COR-L47 (cell line): ENCODE data around the gene ST7.
"Not testable (repeated sequence)": the region's sequence is repeated elsewhere in the genome, so short reads cannot be mapped to it uniquely, and the experiment has no call there.

Source experiments
- DNase-seq: peaks from one replicate; lab custom pipeline; 2025; lab: John Stamatoyannopoulos, UW

The ST7 gene

DNA sequence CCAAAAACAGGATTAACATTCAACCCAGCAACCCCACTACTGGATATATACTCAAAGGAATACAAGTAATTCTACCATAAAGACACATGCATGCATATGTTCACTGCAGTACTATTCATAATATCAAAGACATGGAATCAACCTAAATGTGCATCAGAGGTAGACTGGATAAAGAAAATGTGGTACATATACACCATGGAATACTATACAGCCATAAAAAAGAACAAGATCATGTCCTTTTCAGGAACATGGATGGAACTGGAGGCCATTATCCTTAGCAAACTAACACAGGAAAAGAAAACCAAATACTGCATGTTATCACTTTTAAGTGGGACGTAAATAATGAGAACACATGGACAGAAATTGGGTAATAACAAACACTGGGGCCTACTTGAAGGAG is 77.5 kb downstream of the ST7 start:
- not testable (repeated sequence) for DNase-seq

DNA sequence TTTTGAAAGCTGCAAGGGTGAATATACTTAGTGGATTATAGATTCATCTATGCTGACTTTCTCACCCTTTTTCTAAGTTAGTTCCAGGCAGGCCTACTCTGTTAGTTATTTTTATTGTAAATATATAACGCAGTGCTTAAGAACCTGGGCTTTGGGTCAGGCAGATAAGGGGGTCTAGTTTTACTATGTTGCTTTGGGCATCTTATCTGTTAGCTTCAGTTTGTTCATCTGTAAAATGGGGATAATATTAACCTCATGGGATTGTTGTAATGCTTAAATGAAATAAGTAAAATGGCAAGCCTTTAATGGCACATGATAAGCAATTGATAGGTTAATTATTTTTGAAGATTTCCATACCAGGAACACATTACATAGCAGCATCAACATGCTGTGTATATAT is 79.5 kb downstream of the ST7 start:
- no peak for DNase-seq

- peak; percentile 61 for DNase-seq
Observed at GRCh38 chr7:117034851-117035464, 81.7 kb downstream of the ST7 start.

- DNase-seq: no peak
Observed at GRCh38 chr7:117035465-117035862, 82.2 kb downstream of the ST7 start.

DNA sequence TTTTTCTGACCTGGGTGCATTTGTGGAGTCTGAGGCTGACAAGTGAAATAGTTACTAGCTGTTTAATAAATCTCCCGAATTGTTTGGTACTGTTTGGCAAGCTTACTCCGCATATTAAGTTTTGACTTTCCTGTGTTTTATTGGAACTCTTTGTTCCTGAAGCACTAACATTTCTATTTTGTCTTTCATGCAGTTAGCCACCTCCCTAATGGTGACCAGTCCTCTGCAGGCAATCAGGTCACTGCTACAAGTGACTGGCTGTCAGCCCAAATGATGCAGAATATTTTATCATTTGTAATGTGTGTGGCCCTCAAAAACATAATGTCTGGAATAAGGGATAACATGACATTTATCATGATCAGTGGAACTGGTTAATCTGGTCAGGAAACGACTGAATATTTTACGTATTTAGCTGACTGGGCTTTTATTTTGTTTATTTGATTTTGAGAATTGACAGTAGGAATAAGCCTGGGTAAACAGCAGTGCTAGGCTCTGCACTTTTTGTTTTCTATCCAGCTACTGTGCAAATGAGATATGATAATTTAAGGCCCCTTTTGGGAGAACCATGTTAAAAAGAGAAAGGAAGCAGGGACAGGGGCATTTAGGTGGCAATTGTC is 82.9 kb downstream of the ST7 start:
- no peak for DNase-seq

- DNase-seq: no peak
Observed at GRCh38 chr7:117036836-117037235, 83.5 kb downstream of the ST7 start.

DNA sequence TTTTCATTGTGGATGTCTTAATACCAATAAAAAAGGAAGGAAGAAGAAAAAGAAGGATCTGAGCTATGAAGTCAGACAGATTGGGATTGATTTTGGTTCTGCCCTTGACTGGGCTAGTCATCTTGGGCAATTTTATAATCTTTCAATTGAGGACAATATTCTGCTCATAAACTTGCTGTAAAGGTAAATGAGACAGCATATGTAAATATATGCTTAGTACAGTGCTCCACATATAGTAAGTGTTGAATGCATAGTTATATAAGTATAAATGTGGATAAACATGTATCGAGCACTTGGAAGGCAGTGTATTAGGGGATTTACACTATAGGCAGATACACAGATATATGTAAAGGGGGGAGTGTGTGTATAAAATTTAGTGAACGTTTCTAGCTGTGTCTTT is 85.1 kb downstream of the ST7 start:
- DNase-seq: no peak

- DNase-seq: no peak
Observed at GRCh38 chr7:117041007-117041406, 87.7 kb downstream of the ST7 start.

DNA sequence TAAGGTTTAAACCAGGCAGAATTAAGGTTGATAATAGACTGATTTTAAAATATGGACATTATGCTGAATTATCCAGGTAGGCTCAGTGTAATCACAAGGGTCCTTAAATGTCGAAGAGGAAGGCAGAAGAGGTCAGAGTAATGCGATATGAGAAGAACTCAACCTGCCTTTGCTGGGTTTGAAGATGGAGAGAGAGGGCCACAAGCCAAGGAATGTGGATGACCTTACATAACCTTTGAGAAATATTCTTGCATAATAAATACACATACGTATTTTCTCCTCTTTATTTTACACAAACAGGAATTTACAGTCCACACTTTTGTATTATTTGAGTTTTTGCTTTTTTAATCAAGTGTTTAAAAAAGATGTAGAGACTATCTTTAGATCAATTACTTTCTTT is 88.5 kb downstream of the ST7 start:
- DNase-seq: no peak

GRCh38 chr7:117043108-117043825 is 90.0 kb downstream of the ST7 start:
- no peak for DNase-seq

DNA sequence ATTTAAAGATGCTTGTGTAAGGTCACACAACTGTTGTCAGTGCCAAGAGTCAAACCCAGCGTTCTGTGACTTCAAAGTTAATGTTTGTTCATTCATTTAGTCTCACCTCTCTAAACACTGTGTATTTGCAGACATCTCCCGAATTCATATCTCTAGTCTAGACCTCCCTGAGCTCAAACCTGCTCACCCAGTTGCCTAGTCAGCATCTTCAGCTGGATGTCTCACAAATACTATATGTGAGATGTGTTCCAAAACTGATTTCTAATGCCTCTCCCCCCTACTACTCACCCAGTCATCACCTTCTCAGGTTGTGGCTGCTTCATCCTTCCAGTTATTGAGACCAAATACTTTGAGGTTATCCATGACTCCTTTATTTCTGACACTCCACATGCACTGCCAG is 91.4 kb downstream of the ST7 start:
- DNase-seq: no peak

- no peak for DNase-seq
Observed at GRCh38 chr7:117045927-117046710, 92.8 kb downstream of the ST7 start.

GRCh38 chr7:117047496-117047895 is 94.2 kb downstream of the ST7 start:
- peak; percentile 13 for DNase-seq

DNA sequence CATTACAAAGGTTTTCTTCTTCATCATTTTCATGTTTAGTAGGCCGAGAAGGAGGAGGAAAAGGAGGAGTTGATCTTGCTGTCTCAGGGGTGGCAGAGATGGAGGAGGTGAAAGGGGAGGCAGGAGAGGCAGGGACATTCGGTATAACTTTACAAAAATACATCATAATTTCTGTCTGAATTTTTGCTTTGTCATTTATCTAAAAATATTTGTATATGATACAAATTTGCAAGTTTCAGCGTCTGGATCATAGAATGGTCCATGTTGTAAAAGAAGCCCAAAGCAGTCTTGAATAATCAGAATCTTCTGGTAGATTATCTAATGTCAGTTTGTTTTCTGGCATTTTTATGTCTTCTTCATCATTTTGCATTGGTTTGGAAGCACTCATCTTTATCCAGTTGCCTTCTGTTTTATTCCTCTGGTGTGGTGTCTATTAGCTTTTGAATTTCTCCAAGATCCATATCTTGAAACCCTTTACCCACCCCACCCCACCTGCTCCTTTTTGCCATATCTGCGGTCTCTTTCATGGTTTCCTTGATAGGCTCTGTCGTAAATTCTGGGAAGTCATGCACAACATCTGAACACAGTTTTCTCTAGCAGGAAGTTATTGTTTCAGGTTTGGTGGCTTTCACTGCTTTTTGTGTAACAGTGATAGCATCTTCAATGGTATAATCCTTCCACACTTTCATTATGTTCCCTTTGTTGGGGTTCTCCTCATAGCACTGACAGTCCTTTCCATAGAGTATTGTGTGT is 95.0 kb downstream of the ST7 start:
- DNase-seq: no peak

- DNase-seq: no peak
Observed at GRCh38 chr7:117048882-117049281, 95.6 kb downstream of the ST7 start.

- DNase-seq: no peak
Observed at GRCh38 chr7:117051808-117052207, 98.5 kb downstream of the ST7 start.

DNA sequence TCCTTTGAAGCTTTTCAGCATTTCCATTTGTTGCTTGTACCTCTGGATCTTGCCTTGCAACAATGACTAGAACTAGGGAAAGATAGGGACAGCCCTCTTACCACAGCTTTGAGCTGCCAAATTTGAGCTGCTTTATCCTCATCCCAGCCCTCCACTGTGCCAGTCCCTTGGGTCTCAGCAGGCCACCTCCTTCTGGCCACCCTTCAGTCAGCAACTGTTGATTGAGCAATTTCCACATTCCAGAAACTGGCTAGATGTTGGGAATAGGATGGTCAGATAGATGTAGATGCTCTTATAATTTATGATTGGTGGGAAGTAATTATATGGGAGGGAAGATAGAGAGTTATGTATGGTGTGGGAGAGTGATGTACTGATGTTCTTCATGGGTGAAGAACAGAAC is 100.1 kb downstream of the ST7 start:
- no peak for DNase-seq

- DNase-seq: no peak
Observed at GRCh38 chr7:117061751-117062150, 108.5 kb downstream of the ST7 start.

GRCh38 chr7:117062300-117062699 is 109.0 kb downstream of the ST7 start:
- DNase-seq: no peak

DNA sequence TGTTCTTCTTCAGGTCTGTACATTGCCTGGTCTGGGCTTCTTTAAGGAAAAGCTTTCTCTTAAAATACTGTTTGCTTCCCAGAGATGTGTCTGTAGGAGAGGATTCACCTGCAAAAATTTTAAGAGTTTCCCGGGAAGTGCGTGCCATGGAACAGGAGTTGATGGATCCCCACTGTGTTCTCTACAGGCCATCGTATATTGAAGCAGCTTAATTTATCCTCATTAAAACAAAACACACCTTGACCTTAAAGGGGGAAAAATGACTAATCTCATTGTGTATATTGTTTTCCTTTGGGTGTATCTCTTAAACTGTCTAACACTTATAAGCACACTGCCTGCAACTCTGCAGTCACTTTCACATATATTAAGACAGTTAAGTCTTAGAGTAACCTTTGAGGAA is 111.4 kb downstream of the ST7 start:
- DNase-seq: peak; percentile 65

DNA sequence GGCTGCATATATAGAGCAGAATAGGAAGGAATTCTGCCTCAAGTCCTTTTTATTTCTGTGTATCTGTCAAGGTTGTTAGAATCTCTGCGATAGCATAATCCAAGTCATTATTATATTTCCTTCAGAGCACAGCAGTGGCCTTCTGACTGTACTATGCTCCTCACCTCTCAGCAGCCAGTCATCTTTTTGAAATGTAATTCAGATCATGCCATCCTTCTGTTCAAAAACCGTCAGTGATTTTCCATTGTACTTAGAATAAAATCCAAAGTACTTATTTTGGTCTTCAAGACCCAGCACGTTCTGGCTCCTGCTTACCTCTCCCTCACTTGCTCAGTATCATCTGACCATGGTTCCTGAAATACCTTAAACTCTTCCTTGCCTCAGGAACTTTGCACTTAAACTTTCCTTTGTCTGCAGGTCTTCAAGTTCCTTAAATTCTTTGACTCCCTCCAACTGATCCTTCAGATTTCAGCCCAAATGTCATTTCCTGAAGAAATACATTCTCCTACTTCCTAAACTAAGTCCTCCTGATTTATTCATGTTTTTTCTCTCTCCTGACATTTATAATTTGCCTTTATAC is 112.4 kb downstream of the ST7 start:
- no peak for DNase-seq

DNA sequence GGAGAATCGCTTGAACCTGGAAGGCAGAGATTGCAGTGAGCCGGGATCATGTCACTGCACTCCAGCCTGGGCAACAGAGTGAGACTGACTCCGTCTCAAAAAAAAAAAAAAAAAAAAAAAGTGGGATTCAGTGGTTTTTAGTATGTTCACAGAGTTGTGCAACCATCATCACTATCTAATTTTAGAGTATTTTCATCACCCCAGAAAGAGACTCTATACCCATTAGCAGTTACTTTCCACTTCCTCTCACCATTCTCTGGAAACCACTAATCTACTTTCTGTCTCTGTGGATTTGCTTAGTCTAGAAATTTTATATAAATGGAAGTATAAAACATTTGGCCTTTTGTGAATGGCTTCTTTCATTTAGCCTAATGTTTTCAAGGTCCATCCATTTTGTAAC is 113.4 kb downstream of the ST7 start:
- DNase-seq: no peak
